Measurements from ENCODE around the gene PLAAT2. TPM values are rescaled to one million over a fixed set of nuclear protein-coding genes. Genes with fewer than 3 reads are reported as not detected.

Gene PLAAT2
- total and polyA plus RNA-seq, 9 of the 15 experiments (the other 6 are each of a cell fraction or from before 2014, with no cell fraction given), result not detected

DNA sequence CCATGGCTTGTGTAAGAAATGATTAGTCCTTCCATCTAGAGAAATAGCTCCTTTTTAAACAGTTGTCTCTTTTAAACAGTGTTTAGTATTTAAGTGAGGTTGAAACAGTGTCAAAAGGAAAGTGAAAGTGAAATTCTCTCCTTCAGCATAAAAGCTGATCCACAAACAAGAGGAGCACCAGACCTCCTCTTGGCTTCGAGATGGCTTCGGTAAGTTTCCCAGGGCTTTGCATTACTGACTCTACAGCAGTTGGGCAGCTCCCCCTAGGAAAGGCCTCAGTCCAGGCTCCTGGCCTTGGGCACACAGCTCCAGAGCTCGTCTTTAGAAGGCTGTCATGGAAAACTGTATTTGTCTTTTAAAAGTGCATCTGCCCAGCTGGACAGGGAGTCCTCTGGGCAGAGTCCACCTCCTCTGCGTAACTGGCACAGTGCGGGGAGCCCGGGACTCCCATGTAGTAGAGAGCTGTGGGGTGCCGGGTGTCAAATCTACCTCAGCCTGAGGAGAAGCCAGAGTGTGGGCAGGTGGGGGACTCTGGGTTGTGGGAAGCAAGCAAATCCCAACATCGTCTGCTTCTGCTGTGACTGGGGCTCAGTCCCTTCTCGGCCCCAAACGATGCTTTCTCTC, 26.4 kb downstream of the PLAAT2 start, which contains the start of gene PLAAT4 (continued):
- TF ChIP-seq, protein P1, sequence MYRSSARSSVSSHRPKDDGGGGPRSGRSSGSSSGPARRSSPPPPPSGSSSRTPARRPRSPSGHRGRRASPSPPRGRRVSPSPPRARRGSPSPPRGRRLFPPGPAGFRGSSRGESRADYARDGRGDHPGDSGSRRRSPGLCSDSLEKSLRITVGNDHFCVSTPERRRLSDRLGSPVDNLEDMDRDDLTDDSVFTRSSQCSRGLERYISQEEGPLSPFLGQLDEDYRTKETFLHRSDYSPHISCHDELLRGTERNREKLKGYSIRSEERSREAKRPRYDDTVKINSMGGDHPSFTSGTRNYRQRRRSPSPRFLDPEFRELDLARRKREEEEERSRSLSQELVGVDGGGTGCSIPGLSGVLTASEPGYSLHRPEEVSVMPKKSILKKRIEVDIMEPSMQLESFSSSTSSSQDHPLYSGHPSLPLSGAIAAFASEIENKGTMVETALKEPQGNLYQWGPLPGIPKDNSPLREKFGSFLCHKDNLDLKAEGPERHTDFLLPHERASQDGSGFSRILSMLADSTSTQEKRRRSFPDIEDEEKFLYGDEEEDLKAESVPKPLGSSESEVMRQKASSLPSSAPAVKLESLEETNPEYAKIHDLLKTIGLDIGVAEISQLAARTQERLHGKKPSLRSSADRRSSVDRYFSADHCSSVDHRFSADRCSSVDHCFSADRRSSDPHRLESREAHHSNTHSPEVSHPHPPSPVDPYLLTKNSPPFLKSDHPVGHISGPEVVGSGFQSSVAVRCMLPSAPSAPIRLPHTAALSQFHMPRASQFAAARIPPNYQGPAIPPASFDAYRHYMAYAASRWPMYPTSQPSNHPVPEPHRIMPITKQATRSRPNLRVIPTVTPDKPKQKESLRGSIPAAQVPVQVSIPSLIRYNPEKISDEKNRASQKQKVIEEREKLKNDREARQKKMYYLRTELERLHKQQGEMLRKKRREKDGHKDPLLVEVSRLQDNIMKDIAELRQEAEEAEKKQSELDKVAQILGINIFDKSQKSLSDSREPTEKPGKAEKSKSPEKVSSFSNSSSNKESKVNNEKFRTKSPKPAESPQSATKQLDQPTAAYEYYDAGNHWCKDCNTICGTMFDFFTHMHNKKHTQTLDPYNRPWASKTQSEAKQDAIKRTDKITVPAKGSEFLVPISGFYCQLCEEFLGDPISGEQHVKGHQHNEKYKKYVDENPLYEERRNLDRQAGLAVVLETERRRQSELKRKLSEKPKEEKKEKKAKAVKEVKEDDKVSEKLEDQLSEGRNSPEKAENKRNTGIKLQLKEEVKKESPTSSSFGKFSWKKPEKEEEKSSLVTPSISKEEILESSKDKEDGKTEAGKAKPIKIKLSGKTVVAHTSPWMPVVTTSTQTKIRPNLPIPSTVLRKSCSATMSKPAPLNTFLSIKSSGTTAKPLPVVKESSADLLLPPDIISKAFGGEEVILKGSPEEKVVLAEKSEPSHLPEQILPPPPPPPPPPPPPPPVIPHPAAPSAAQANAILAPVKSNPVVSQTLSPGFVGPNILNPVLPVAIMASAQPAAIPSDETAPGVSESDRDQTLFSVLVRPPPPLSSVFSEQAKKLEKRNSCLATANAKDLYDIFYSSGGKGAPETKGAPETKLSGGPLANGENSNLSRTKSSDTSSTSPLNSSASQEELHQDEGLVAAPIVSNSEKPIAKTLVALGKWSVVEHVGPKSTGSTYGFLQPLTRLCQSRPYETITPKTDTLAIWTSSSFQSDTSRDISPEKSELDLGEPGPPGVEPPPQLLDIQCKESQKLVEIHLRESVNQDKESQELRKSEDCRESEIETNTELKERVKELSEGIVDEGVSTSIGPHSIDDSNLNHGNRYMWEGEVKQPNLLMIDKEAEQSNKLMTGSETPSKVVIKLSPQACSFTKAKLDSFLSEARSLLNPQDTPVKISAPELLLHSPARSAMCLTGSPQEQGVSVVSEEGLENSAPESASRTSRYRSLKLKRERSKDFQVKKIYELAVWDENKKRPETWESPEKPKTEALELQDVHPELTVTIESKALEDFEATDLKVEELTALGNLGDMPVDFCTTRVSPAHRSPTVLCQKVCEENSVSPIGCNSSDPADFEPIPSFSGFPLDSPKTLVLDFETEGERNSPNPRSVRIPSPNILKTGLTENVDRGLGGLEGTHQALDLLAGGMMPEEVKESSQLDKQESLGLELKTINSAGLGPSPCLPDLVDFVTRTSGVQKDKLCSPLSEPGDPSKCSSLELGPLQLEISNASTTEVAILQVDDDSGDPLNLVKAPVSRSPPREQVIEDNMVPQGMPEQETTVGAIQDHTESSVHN (IDR thresholded peaks at IDR 0.05; ENCODE audit: borderline replicate concordance in 1 of 2, low read depth in 1 of 2), result peak in 1 of 2 experiments; percentile 65; a peak in 1 of 4 replicates
- TF ChIP-seq, protein P2, sequence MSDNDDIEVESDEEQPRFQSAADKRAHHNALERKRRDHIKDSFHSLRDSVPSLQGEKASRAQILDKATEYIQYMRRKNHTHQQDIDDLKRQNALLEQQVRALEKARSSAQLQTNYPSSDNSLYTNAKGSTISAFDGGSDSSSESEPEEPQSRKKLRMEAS (CRISPR knock-in tag; IDR thresholded peaks at IDR 0.05), result no peak
- no peak for TF ChIP-seq RCOR1 (IDR thresholded peaks at IDR 0.05; ENCODE audit: borderline replicate concordance in 1 of 2, low read depth in 2 of 2, low read length in 2 of 2)
- no peak for TF ChIP-seq CBX2 (IDR thresholded peaks at IDR 0.05; ENCODE audit: insufficient read depth, low read length, poor library complexity, severe bottlenecking)
- 0 out of 2 replicates have a peak, but pooled peaks have one; percentile 5 for TF ChIP-seq MAFK (IDR thresholded peaks at IDR 0.05; ENCODE audit: low read length)
- TF ChIP-seq ZNF217 (CRISPR knock-in tag; IDR thresholded peaks at IDR 0.05), result no peak
- TF ChIP-seq, protein P3, sequence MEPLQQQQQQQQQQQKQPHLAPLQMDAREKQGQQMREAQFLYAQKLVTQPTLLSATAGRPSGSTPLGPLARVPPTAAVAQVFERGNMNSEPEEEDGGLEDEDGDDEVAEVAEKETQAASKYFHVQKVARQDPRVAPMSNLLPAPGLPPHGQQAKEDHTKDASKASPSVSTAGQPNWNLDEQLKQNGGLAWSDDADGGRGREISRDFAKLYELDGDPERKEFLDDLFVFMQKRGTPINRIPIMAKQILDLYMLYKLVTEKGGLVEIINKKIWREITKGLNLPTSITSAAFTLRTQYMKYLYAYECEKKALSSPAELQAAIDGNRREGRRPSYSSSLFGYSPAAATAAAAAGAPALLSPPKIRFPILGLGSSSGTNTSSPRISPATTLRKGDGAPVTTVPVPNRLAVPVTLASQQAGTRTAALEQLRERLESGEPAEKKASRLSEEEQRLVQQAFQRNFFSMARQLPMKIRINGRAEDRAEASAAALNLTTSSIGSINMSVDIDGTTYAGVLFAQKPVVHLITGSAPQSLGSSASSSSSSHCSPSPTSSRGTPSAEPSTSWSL (CRISPR knock-in tag; IDR thresholded peaks at IDR 0.05; ENCODE audit: borderline replicate concordance), result no peak
- no peak for TF ChIP-seq ZC3H11A (IDR thresholded peaks at IDR 0.05; ENCODE audit: low read depth, low read length)
- no peak for TF ChIP-seq ARNT (IDR thresholded peaks at IDR 0.05)
- TF ChIP-seq BCOR (IDR thresholded peaks at IDR 0.05), result no peak
- TF ChIP-seq ZNF57 (CRISPR knock-in tag; IDR thresholded peaks at IDR 0.05), result no peak
- TF ChIP-seq, protein P4, sequence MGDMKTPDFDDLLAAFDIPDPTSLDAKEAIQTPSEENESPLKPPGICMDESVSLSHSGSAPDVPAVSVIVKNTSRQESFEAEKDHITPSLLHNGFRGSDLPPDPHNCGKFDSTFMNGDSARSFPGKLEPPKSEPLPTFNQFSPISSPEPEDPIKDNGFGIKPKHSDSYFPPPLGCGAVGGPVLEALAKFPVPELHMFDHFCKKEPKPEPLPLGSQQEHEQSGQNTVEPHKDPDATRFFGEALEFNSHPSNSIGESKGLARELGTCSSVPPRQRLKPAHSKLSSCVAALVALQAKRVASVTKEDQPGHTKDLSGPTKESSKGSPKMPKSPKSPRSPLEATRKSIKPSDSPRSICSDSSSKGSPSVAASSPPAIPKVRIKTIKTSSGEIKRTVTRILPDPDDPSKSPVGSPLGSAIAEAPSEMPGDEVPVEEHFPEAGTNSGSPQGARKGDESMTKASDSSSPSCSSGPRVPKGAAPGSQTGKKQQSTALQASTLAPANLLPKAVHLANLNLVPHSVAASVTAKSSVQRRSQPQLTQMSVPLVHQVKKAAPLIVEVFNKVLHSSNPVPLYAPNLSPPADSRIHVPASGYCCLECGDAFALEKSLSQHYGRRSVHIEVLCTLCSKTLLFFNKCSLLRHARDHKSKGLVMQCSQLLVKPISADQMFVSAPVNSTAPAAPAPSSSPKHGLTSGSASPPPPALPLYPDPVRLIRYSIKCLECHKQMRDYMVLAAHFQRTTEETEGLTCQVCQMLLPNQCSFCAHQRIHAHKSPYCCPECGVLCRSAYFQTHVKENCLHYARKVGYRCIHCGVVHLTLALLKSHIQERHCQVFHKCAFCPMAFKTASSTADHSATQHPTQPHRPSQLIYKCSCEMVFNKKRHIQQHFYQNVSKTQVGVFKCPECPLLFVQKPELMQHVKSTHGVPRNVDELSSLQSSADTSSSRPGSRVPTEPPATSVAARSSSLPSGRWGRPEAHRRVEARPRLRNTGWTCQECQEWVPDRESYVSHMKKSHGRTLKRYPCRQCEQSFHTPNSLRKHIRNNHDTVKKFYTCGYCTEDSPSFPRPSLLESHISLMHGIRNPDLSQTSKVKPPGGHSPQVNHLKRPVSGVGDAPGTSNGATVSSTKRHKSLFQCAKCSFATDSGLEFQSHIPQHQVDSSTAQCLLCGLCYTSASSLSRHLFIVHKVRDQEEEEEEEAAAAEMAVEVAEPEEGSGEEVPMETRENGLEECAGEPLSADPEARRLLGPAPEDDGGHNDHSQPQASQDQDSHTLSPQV (IDR thresholded peaks at IDR 0.05), result 0 out of 2 replicates have a peak, but pooled peaks have one; percentile 7
- TF ChIP-seq TFAM (CRISPR knock-in tag; conservative IDR thresholded peaks at IDR 0.05), result no peak

All from K562 (cell line).